ENCODE data around the gene PRSS33.

PRSS33 gene

GRCh38 chr16:2816751-2817339, 29.5 kb upstream of the PRSS33 start, which contains the start of gene PRSS21:
Gene PRSS21, plus strand, starts transcription at chr16:2817237. Its CDS starts 32 bp downstream, at chr16:2817269.
- WGBS (ENCODE audit: extremely low coverage, insufficient coverage, insufficient read length) = no CpG with 5 or more reads among the region's 28 CpGs
- no peak within 1 kb of the TSS for H3K4me2 ChIP-seq (ENCODE audit: low read length)
- no peak within 1 kb of the TSS for H2BK120ac ChIP-seq (ENCODE audit: insufficient read depth, low read length, poor library complexity)
- H3K4ac ChIP-seq (ENCODE audit: low read depth, low read length) = no peak within 1 kb of the TSS
- no peaks in the 10 kb centered on the region for H3K79me2 ChIP-seq (ENCODE audit: control insufficient read depth, insufficient read depth, low read length, poor library complexity)
- H2AFZ ChIP-seq (ENCODE audit: insufficient read depth, low read length, poor library complexity) = no peak within 1 kb of the TSS
- H3K9me3 ChIP-seq (ENCODE audit: insufficient read depth, low read depth, low read length) = no peaks in the 10 kb centered on the region
- H3K4me3 ChIP-seq (ENCODE audit: low read depth, low read length) = no peak within 1 kb of the TSS
- no peak within 1 kb of the TSS for H3K14ac ChIP-seq (ENCODE audit: low read length)
- H2BK5ac ChIP-seq (ENCODE audit: low read depth, low read length, poor library complexity) = no peak within 1 kb of the TSS
- no peak within 1 kb of the TSS for H3K9ac ChIP-seq (ENCODE audit: low read length)
- H3K4me1 ChIP-seq (ENCODE audit: control insufficient read depth in 1 of 2, insufficient read depth in 2 of 2, low read length in 2 of 2) = peaks cover 4 to 7% of the 10 kb centered on the region in 2 experiments
- no peak within 1 kb of the TSS for H3K18ac ChIP-seq (ENCODE audit: low read length)
- H3K27ac ChIP-seq (ENCODE audit: low read depth, low read length) = no peak within 1 kb of the TSS
- no peak within 1 kb of the TSS for H4K8ac ChIP-seq (ENCODE audit: low read depth, low read length)
- no peak within 1 kb of the TSS for H2BK12ac ChIP-seq (ENCODE audit: low read length)
- no peak within 1 kb of the TSS for H2AK5ac ChIP-seq (ENCODE audit: low read length)
- no peak within 1 kb of the TSS for H4K91ac ChIP-seq (ENCODE audit: low read depth, low read length)
- no peak within 1 kb of the TSS for H4K12ac ChIP-seq (ENCODE audit: low read depth, low read length)
- no peak for DNase-seq
- no peak within 1 kb of the TSS for H3K23ac ChIP-seq (ENCODE audit: low read length)
- H3K79me1 ChIP-seq (ENCODE audit: low read length) = no peaks in the 10 kb centered on the region
- H3K27me3 ChIP-seq (ENCODE audit: insufficient read depth, low read length) = no peaks in the 10 kb centered on the region
- H3K36me3 ChIP-seq (ENCODE audit: control insufficient read depth in 1 of 2, insufficient read depth in 2 of 2, low read length in 2 of 2) = no peaks in the 10 kb centered on the region

DNA sequence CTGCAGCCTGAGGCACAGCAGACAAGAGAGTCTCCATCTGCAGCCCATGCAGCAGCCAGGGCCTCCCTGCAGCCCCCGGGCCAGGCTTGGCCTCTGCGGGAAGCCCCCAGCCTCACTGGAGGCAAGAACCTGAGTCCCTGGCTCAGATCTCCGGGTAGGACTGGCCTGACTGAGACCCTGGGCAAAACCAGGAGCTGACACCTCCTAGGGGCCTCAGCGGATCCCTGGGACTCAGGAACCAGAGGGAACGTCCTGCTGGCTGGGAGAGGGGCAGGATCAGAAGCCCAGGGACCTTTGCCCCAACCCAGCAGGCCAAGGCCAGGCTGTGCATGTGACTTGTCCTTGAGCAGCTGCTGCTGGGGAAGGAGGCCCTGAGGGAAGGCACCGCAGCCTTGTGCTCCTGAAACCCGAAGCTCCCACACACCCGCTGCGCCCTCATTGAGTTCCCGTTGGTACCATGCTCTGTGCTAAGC, 28.0 kb upstream of the PRSS33 start:
- no peaks in the 10 kb centered on the region for H3K27me3 ChIP-seq (ENCODE audit: insufficient read depth, low read length)
- WGBS (ENCODE audit: extremely low coverage, insufficient coverage, insufficient read length) = no CpG with 5 or more reads among the region's 10 CpGs
- H2AK5ac ChIP-seq (ENCODE audit: low read length) = no peak overlapping the region
- no peaks in the 10 kb centered on the region for H3K36me3 ChIP-seq (ENCODE audit: control insufficient read depth in 1 of 2, insufficient read depth in 2 of 2, low read length in 2 of 2)
- no peaks in the 10 kb centered on the region for H3K9me3 ChIP-seq (ENCODE audit: insufficient read depth, low read depth, low read length)
- H2BK120ac ChIP-seq (ENCODE audit: insufficient read depth, low read length, poor library complexity) = no peak overlapping the region
- H3K79me2 ChIP-seq (ENCODE audit: control insufficient read depth, insufficient read depth, low read length, poor library complexity) = no peaks in the 10 kb centered on the region
- H3K4me1 ChIP-seq (ENCODE audit: control insufficient read depth in 1 of 2, insufficient read depth in 2 of 2, low read length in 2 of 2) = no peaks in the 10 kb centered on the region
- H3K9ac ChIP-seq (ENCODE audit: low read length) = no peak overlapping the region
- H3K14ac ChIP-seq (ENCODE audit: low read length) = no peak overlapping the region
- H3K4me3 ChIP-seq (ENCODE audit: low read depth, low read length) = no peak overlapping the region
- H2AFZ ChIP-seq (ENCODE audit: insufficient read depth, low read length, poor library complexity) = no peak overlapping the region
- H2BK5ac ChIP-seq (ENCODE audit: low read depth, low read length, poor library complexity) = no peak overlapping the region
- no peak overlapping the region for H3K27ac ChIP-seq (ENCODE audit: low read depth, low read length)
- no peak for DNase-seq
- no peaks in the 10 kb centered on the region for H3K79me1 ChIP-seq (ENCODE audit: low read length)
- H4K8ac ChIP-seq (ENCODE audit: low read depth, low read length) = no peak overlapping the region
- no peak overlapping the region for H4K12ac ChIP-seq (ENCODE audit: low read depth, low read length)
- H3K4me2 ChIP-seq (ENCODE audit: low read length) = no peak overlapping the region
- no peak overlapping the region for H3K4ac ChIP-seq (ENCODE audit: low read depth, low read length)
- H3K23ac ChIP-seq (ENCODE audit: low read length) = no peak overlapping the region
- no peak overlapping the region for H3K18ac ChIP-seq (ENCODE audit: low read length)
- no peak overlapping the region for H4K91ac ChIP-seq (ENCODE audit: low read depth, low read length)
- H2BK12ac ChIP-seq (ENCODE audit: low read length) = no peak overlapping the region

- Histone ChIP-seq H3K9ac (ENCODE audit: low read length) (no peak overlapping the region), H2AFZ (ENCODE audit: insufficient read depth, low read length, poor library complexity) (no peak overlapping the region), H2BK12ac (ENCODE audit: low read length) (no peak overlapping the region), H3K4me1 (ENCODE audit: control insufficient read depth in 1 of 2, insufficient read depth in 2 of 2, low read length in 2 of 2) (no peaks in the 10 kb centered on the region), H3K36me3 (ENCODE audit: control insufficient read depth in 1 of 2, insufficient read depth in 2 of 2, low read length in 2 of 2) (no peaks in the 10 kb centered on the region), H3K14ac (ENCODE audit: low read length) (no peak overlapping the region), H4K12ac (ENCODE audit: low read depth, low read length) (no peak overlapping the region), H3K27ac (ENCODE audit: low read depth, low read length) (no peak overlapping the region), H2BK120ac (ENCODE audit: insufficient read depth, low read length, poor library complexity) (no peak overlapping the region), H3K23ac (ENCODE audit: low read length) (no peak overlapping the region), H3K9me3 (ENCODE audit: insufficient read depth, low read depth, low read length) (no peaks in the 10 kb centered on the region), H3K4me3 (ENCODE audit: low read depth, low read length) (no peak overlapping the region), H3K4ac (ENCODE audit: low read depth, low read length) (no peak overlapping the region), H3K18ac (ENCODE audit: low read length) (no peak overlapping the region), H3K27me3 (ENCODE audit: insufficient read depth, low read length) (no peaks in the 10 kb centered on the region), H3K79me2 (ENCODE audit: control insufficient read depth, insufficient read depth, low read length, poor library complexity) (no peaks in the 10 kb centered on the region), H3K79me1 (ENCODE audit: low read length) (no peaks in the 10 kb centered on the region), H4K91ac (ENCODE audit: low read depth, low read length) (no peak overlapping the region), H2BK5ac (ENCODE audit: low read depth, low read length, poor library complexity) (no peak overlapping the region), H4K8ac (ENCODE audit: low read depth, low read length) (no peak overlapping the region), H2AK5ac (ENCODE audit: low read length) (no peak overlapping the region), H3K4me2 (ENCODE audit: low read length) (no peak overlapping the region)
- DNase-seq = no peak
- no CpG with 5 or more reads among the region's 20 CpGs for WGBS (ENCODE audit: extremely low coverage, insufficient coverage, insufficient read length)
These were observed 27.4 kb upstream of the PRSS33 start for GRCh38 chr16:2814551-2815298.

DNA sequence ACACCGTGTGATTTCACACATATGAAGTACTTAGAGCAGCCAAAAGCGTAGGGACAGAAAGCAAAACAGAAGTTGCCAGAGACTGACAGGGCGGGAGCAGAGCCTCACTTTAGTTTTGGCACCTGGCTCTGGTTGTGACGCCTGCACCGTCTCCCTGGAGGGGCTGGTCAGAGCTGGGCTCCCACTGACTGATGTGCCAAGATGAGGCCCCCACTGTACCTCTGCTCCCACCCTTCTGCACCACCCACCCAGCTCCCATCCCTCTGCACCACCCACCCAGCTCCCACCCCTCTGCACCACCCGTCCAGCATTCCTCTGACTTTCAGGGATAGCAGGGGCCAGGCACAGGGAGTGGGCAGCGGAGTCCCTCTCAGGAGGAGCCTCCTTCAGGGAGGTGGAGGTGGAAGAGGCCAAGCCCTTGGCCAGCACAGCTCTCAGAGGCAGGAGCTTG, 26.4 kb upstream of the PRSS33 start:
- no peaks in the 10 kb centered on the region for H3K27me3 ChIP-seq (ENCODE audit: insufficient read depth, low read length)
- no peak overlapping the region for H2BK120ac ChIP-seq (ENCODE audit: insufficient read depth, low read length, poor library complexity)
- H3K79me1 ChIP-seq (ENCODE audit: low read length) = no peaks in the 10 kb centered on the region
- H4K12ac ChIP-seq (ENCODE audit: low read depth, low read length) = no peak overlapping the region
- no peak overlapping the region for H3K23ac ChIP-seq (ENCODE audit: low read length)
- no peak overlapping the region for H2BK5ac ChIP-seq (ENCODE audit: low read depth, low read length, poor library complexity)
- H2AFZ ChIP-seq (ENCODE audit: insufficient read depth, low read length, poor library complexity) = no peak overlapping the region
- no peak overlapping the region for H3K9ac ChIP-seq (ENCODE audit: low read length)
- H3K18ac ChIP-seq (ENCODE audit: low read length) = no peak overlapping the region
- no peaks in the 10 kb centered on the region for H3K4me1 ChIP-seq (ENCODE audit: control insufficient read depth in 1 of 2, insufficient read depth in 2 of 2, low read length in 2 of 2)
- no peaks in the 10 kb centered on the region for H3K9me3 ChIP-seq (ENCODE audit: insufficient read depth, low read depth, low read length)
- WGBS (ENCODE audit: extremely low coverage, insufficient coverage, insufficient read length) = no CpG with 5 or more reads among the region's 7 CpGs
- no peak overlapping the region for H4K8ac ChIP-seq (ENCODE audit: low read depth, low read length)
- no peak overlapping the region for H2AK5ac ChIP-seq (ENCODE audit: low read length)
- H4K91ac ChIP-seq (ENCODE audit: low read depth, low read length) = no peak overlapping the region
- H2BK12ac ChIP-seq (ENCODE audit: low read length) = no peak overlapping the region
- no peaks in the 10 kb centered on the region for H3K79me2 ChIP-seq (ENCODE audit: control insufficient read depth, insufficient read depth, low read length, poor library complexity)
- no peak for DNase-seq
- H3K4ac ChIP-seq (ENCODE audit: low read depth, low read length) = no peak overlapping the region
- H3K14ac ChIP-seq (ENCODE audit: low read length) = no peak overlapping the region
- H3K27ac ChIP-seq (ENCODE audit: low read depth, low read length) = no peak overlapping the region
- H3K4me2 ChIP-seq (ENCODE audit: low read length) = no peak overlapping the region
- no peak overlapping the region for H3K4me3 ChIP-seq (ENCODE audit: low read depth, low read length)
- no peaks in the 10 kb centered on the region for H3K36me3 ChIP-seq (ENCODE audit: control insufficient read depth in 1 of 2, insufficient read depth in 2 of 2, low read length in 2 of 2)
